Measurements from ENCODE around the gene SPC24.
A peak's percentile ranks its signal among the peaks of the same experiment; 100 is the strongest.

The SPC24 gene

GRCh38 chr19:11200931-11201330, 45.3 kb upstream of the SPC24 start:
- TF ChIP-seq CTCF (IDR thresholded peaks at IDR 0.05; ENCODE audit: control insufficient read depth, insufficient read depth, low read depth, low read length, missing control alignments) = no peak
- no peak overlapping the region for H3K4me3 ChIP-seq (ENCODE audit: control insufficient read depth, low read depth, low read length)
- no peak for DNase-seq (ENCODE audit: low read depth)

- no peak for TF ChIP-seq CTCF (IDR thresholded peaks at IDR 0.05; ENCODE audit: control insufficient read depth, insufficient read depth, low read depth, low read length, missing control alignments)
- no peak overlapping the region for H3K4me3 ChIP-seq (ENCODE audit: control insufficient read depth, low read depth, low read length)
- DNase-seq (ENCODE audit: low read depth) = no peak
These were observed 44.5 kb upstream of the SPC24 start for GRCh38 chr19:11200015-11200574.

GRCh38 chr19:11199517-11199916, 43.9 kb upstream of the SPC24 start:
- TF ChIP-seq CTCF (IDR thresholded peaks at IDR 0.05; ENCODE audit: control insufficient read depth, insufficient read depth, low read depth, low read length, missing control alignments) = no peak
- H3K4me3 ChIP-seq (ENCODE audit: control insufficient read depth, low read depth, low read length) = no peak overlapping the region
- no peak for DNase-seq (ENCODE audit: low read depth)

GRCh38 chr19:11198769-11199424, 43.3 kb upstream of the SPC24 start:
- no peak overlapping the region for H3K4me3 ChIP-seq (ENCODE audit: control insufficient read depth, low read depth, low read length)
- TF ChIP-seq CTCF (IDR thresholded peaks at IDR 0.05; ENCODE audit: control insufficient read depth, insufficient read depth, low read depth, low read length, missing control alignments) = no peak
- DNase-seq (ENCODE audit: low read depth) = no peak

- no peak for TF ChIP-seq CTCF (IDR thresholded peaks at IDR 0.05; ENCODE audit: control insufficient read depth, insufficient read depth, low read depth, low read length, missing control alignments)
- no peak for DNase-seq (ENCODE audit: low read depth)
- no peak overlapping the region for H3K4me3 ChIP-seq (ENCODE audit: control insufficient read depth, low read depth, low read length)
These were observed 42.6 kb upstream of the SPC24 start for GRCh38 chr19:11198175-11198534.

GRCh38 chr19:11197291-11198174, 42.0 kb upstream of the SPC24 start, which contains the start of gene KANK2:
Gene KANK2, minus strand, starts transcription at chr19:11197545. Its CDS starts 3,034 bp downstream, at chr19:11194511.
- H3K4me3 ChIP-seq (ENCODE audit: control insufficient read depth, low read depth, low read length) = peak within 1 kb of the TSS; percentile 90
- TF ChIP-seq CTCF (IDR thresholded peaks at IDR 0.05; ENCODE audit: control insufficient read depth, insufficient read depth, low read depth, low read length, missing control alignments) = no peak
- no peak for DNase-seq (ENCODE audit: low read depth)

Measured in AG09309 (cell line).